Measurements from ENCODE around the gene PBXIP1.
"Not testable (repeated sequence)": the region's sequence is repeated elsewhere in the genome, so short reads cannot be mapped to it uniquely, and the experiment has no call there.

Gene PBXIP1

GRCh38 chr1:154931940-154932487, 23.9 kb downstream of the PBXIP1 start:
- no peak for DNase-seq

- no peak for DNase-seq
Observed at GRCh38 chr1:154926201-154926600, 29.7 kb downstream of the PBXIP1 start.

GRCh38 chr1:154925335-154926170, 30.3 kb downstream of the PBXIP1 start:
- no peak for DNase-seq

- DNase-seq, result no peak
Observed at GRCh38 chr1:154923695-154924094, 32.2 kb downstream of the PBXIP1 start.

- no peak for DNase-seq
Observed at GRCh38 chr1:154913273-154913672, 42.6 kb downstream of the PBXIP1 start.

- no peak for DNase-seq
Observed at GRCh38 chr1:154912755-154913154, 43.1 kb downstream of the PBXIP1 start.

GRCh38 chr1:154911691-154912550, 44.0 kb downstream of the PBXIP1 start:
- DNase-seq, result no peak

GRCh38 chr1:154910851-154911250, 45.0 kb downstream of the PBXIP1 start:
- no peak for DNase-seq

GRCh38 chr1:154908937-154909336, 47.0 kb downstream of the PBXIP1 start:
- DNase-seq, result no peak

- DNase-seq, result not testable (repeated sequence)
Observed at GRCh38 chr1:154908129-154908528, 47.8 kb downstream of the PBXIP1 start.

- no peak for DNase-seq
Observed at GRCh38 chr1:154906621-154907081, 49.2 kb downstream of the PBXIP1 start.

GRCh38 chr1:154902938-154903566, 52.8 kb downstream of the PBXIP1 start:
- no peak for DNase-seq

GRCh38 chr1:154901591-154901990, 54.3 kb downstream of the PBXIP1 start:
- no peak for DNase-seq

- DNase-seq, result no peak
Observed at GRCh38 chr1:154899041-154899440, 56.9 kb downstream of the PBXIP1 start.

GRCh38 chr1:154896771-154897286, 59.1 kb downstream of the PBXIP1 start:
- DNase-seq, result no peak

- no peak for DNase-seq
Observed at GRCh38 chr1:154895798-154896197, 60.1 kb downstream of the PBXIP1 start.
